ENCODE measurements around the gene VPS41. TPM values are rescaled to one million over a fixed set of nuclear protein-coding genes. Genes with fewer than 3 reads are reported as not detected.

Gene VPS41
- total RNA-seq, 1 donor, result 25.0 TPM

DNA sequence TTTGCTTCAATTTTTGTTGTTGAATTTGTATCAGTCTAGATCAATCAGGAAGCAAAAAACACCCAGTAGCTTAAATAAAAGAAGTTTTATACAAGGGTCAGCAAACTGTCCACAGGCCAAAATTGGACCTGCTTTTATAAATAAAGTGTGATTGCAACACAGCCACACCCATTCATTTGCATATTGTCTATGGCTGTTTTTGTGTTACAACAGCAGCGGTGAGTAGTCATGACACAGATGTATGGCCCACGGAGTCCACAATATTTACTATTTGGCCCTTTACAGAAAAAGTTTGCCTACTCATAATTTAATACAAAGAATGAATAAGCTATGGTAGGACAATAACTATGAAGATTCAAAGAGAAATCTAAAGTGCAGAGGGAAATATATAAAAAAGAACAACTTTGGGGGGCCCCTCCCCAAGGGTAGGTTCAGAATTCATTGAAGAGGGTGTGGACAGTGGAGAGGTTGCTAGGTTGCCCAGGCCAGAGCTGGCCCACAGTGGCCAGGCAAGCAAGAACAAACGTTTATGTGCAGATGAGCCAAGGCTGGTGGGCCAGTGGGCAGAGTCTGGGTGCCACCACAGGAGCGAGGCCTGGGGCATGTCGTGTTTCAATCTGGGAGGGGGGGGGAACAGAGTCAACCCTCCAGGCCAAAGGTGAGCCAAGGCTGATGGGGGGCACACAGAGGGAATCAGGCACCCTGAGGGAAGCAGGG lies 230.9 kb downstream of the VPS41 start:
- DNase-seq (ENCODE audit: low read depth in 2 of 3, low spot score in 2 of 3), result no peak

DNA sequence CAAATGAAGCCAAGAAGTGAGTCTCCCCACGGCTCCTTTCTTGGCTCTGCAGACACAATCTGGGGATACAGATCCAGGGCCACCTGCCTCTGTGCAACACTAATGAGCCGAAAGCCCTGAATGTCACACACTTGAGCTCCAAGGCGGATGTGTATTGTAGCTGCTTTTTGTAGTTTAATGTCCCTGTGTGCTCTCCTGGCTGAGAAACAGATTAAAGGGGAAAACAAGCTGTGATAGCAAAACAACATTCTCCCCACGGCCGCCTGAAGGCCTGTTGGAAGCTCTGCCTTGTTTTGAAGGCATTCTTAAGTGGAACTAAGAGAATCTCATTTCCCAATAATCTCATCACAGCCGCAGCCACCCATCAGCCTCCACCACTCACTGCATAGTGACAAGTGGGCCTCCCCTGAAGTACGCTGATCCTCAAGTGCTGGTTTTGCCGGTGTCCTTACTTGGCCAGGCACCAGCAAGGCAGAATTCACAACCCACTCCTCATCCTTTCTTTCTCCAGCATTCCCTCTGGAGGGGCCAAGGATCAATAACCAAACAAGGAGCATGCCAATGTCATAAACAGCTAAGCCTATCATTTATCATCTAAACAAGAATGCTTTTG lies 233.4 kb downstream of the VPS41 start:
- no peak for DNase-seq (ENCODE audit: low read depth in 2 of 3, low spot score in 2 of 3)

DNA sequence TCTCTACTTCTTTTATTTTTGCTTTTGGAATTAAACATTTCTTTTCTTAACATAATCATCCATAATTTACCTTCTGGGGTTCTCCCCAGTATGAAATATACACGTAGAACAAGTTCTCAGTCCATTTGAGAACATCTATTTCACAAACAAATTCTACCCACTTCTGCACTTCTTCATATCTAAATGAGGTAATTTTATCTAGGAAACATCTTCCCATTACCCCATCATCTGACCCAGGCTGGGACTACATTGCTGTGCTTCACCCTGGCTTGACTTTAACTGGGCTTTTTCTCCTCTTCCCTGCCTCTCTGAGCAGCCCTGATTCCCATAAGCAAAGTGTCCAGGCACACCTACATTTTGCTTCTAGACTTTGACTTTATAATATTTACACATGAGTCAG lies 234.5 kb downstream of the VPS41 start:
- no peak for DNase-seq (ENCODE audit: low read depth in 2 of 3, low spot score in 2 of 3)

DNA sequence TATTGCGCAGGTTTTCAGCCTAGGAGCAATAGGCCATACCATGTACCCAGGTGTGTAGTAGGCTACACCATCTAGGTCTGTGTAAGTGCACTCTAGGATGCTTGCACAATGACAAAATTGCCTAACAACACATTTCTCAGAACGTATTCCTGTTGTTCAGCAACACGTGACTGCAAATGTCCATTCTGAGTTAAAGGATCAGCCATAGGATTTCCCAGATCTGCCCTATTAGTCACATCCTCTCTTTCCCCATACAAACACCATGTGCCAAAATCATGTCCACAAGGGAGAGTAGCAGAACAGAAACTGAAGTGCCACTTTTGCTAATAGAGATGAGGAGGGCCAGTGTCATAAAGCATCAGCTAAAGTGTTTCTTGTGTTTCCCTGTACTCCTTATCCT lies 235.2 kb downstream of the VPS41 start:
- DNase-seq (ENCODE audit: low read depth in 2 of 3, low spot score in 2 of 3), result no peak

Other genes with a start within 250 kb of the VPS41 start
- not detected for gene POU6F2, start 68.7 kb upstream of the VPS41 start, total RNA-seq